ENCODE results near the gene TM4SF18. TPM values are rescaled to one million over a fixed set of nuclear protein-coding genes. Genes with fewer than 3 reads are reported as not detected.
A peak's percentile ranks its signal among the peaks of the same experiment; 100 is the strongest.
"Not testable (repeated sequence)": the region's sequence is repeated elsewhere in the genome, so short reads cannot be mapped to it uniquely, and the experiment has no call there.

TM4SF18 gene, protein sequence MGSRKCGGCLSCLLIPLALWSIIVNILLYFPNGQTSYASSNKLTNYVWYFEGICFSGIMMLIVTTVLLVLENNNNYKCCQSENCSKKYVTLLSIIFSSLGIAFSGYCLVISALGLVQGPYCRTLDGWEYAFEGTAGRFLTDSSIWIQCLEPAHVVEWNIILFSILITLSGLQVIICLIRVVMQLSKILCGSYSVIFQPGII
- total RNA-seq (2014; rRNA removed; shearing (Covaris generic)): 5.2 and 5.8 TPM in 2 replicates

DNA sequence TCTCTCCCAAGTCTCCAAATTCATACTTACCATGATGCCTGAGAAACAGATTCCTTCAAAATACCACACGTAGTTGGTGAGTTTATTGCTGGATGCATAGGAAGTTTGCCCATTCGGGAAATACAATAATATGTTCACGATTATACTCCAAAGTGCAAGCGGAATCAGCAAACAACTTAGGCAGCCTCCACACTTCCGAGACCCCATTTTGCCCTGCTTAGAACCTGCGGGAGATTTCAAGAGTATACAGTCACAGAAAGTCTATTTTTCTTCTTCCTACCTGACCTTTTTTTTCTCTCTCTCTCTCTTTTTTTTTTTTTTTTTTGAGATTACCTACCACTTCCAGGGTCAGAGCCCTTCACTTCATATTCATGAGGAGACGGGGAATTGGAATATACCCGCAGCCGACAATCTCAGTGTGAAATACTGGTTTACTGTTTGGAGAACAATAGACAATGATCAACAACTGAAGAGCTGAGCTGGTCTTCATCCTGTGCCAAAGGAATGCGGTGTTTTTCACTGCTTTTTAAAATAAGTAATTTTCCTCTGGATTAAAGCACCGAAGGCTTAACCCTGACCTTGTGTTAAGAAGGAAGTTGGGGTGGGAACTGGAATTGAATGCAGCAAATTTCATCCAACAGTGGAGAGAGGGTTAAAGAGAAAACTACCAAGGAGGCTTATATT is at the start of gene TM4SF18:
Gene TM4SF18 (minus strand): TSS at position 461 of the 684 bp plus-strand sequence. CDS start 254 bp downstream, at position 207.
- no peak for DNase-seq (ENCODE audit: low read depth)

DNA sequence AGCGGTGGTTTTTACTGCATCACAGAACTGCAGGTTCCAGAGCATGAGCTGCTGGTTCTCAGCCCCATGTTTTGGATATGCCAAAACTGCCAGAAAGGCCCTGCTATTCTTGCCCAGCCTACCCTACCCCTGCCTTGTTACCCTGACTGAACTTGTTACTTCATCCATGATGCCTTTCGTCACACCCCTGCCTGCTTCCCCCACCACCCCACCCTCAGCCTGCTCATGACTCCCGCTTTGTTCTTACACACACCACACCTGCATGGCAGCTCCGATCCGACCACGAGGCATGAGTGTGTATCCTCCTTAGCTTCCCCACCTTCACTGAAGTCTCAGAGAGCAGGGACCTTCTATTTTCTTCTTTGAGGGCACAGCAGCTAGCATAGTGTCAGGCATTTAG is 49.1 kb upstream of the TM4SF18 start:
- no peak for DNase-seq (ENCODE audit: low read depth)

DNA sequence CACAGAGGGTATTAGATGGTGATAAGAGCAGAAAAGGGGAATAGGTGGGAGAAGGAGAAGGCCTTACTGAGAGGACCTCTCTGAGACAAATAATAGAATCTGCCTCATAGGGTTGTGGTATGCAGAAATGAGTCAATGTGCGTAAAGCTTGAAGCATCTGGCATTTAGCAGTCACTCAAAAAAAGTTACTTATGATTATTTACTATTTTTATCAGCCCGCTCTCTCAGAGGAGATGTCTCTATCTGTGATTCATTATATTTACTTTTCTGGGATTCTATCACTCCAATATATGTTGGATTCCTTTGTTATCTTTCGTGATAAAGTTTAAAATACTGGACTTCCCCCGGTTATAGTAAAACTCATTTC is 48.6 kb upstream of the TM4SF18 start:
- peak; percentile 56 for DNase-seq (ENCODE audit: low read depth)

DNA sequence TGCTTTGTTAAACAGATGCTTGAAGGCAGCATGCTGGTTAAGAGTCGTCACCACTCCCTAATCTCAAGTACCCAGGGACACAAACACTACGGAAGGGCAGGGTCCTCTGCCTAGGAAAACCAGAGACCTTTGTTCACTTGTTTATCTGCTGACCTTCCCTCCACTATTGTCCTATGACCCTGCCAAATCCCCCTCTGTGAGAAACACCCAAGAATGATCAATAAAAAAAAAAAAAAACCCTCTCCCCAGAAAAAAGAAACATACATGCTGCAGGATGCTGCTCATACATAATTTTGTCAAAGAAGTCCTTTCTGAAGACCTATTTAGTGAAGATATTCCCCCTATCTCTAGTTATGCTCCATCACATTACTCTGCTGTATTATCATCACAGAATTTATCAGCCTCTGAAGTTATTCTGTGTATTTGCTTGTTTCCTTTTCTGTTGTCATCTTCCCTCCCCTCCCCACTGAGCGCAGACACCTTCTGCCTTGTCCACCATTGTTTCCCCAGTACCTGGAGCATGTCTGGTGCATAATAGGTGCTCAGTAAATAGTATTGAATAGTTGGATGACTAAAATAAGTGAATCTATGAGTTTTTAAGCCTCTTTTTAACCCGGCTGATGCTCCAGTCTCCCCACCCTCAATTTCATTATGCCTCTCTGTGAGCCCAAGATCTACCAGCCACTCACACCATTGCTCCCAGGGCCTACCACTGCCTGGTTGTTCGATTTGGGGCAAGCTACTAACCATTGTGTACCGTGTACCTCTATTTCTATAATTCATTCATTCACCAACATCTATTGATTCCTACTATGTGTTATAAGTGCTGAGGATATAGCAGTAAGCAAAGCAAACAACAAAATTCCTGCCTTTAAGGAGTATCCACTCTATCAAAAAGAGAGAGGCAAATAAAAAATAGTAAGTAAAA is 48.0 kb upstream of the TM4SF18 start:
- DNase-seq (ENCODE audit: low read depth): no peak

DNA sequence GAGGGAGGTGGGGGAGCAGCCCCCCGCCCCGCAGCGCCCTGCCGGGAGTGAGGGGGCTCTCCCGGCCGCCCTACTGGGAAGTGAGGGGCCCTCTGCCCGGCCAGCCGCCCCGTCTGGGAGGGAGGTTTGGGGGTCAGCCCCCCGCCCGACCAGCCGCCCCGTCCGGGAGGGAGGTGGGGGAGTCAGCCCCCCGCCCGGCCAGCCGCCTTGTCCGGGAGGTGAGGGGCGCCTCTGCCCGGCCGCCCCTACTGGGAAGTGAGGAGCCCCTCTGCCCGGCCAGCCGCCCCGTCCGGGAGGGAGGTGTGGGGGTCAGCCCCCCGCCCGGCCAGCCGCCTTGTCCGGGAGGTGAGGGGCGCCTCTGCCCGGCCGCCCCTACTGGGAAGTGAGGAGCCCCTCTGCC is 46.8 kb upstream of the TM4SF18 start:
- DNase-seq (ENCODE audit: low read depth): not testable (repeated sequence)

DNA sequence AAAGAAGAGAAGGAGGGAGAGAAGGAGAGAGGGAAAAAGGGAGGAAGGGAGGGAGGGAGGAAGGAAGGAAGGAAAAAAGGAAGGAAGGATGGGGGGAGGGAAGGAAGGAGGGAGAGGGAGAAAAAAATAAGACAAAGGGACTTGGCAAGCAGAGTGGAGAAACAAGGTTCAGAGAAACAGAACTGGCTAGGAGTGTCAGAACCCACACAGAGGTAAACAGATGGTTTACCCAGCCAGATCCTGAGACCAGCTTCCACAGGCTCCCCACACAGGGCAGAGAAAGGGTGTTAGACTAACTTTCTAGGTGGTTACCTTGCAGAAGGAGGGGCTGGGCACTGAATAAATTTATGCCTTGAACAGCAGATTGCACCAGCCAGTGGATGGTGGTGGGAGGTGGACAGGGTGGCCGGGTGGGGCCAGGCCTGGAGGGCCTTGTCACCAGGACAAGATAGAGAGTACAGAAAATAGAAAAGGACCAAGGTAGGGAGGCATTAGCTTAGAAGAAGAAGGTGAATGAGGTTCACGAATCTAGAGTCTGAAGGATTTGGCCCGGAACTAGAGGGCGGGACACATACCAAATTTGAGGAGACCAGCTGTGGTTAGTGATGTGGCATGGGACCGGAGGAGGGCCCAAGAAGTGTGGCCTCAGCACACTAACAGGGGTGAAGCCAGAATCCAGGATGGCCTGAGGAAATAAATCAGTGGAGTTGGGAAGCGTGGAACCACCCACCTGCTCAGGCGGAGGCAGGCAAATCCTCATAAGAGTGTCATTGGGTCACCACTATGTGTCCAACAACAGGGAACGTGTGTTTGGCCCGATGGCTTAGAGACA is 45.3 kb upstream of the TM4SF18 start:
- no peak for DNase-seq (ENCODE audit: low read depth)

DNA sequence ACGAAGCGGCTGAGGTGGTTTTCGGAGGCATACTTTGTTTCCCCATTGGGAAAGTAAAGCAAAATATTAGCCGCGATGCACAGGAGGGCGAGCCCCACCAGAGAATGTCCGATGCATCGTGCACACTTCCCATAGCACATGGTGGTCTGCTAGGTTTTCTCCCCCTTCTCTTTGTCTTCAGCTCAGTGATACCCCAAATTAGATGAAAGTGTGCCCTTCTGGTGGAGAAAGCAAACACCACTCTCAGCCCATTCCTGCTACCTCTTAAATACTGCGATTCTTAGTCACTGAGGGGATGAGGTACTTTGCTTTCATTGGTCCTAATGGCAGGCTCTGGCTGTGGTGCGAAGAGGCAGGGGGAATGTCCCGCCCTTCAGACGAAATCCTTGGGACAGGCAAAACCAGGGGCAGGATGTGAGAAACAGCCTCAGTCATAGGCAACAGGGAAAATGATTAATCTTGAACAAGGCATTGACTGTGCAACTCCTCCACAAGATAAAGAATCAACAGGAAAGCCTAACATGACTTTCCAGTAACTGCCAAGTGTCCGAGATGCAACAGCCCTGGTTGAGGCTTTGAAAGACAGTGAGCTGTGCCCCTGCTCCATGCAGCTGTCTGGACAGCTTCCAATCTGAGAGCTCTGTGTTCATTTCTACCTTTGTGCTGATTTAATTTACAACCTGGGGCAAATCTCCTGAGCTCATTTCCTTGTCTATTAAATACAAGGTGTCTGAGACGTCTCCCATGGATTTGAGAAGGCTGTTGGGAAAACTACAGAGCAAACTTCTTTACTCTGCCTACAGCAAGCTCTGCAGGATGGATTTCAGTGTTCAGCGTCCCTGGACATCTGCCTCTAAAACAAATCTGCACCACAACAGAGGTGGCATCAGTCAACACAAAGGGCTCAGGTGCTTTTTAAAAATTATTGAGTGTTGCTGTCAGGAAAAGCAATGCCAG is 44.2 kb upstream of the TM4SF18 start, which contains the start of gene TM4SF1:
Gene TM4SF1 (minus strand): TSS at position 242 of the 957 bp plus-strand sequence. CDS start 102 bp downstream, at position 140.
- peak; percentile 93 for DNase-seq (ENCODE audit: low read depth)

DNA sequence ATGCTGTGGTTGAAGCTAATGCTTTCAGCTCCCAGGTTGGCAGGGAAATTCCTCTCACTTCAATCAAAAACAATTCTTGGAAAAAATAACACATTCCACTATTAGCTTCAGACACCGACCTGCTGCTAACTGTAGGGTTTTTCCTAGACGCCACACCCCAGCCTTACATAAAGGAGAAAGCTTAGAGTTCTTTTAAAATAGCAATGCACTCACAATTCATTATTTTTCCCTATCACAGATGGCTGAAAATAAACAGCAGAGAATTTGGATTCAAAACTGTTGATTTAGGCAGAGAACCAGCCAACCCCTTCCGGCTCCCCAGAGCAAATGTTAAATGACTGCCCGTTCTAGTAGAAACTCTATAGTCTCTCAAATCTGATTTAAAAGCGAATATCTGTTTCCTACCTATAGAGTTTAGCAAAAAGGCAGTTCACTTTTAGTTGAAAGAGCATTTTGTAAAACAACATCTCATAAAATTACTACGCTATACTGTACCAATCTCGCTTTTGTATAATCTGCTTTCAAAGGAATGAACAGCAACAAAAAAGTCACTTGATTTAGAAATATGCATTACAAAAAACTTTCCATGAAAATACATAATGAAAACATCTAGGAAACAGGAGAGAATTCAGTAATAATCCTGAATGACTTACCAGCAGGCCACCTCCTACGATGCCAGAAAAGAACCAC is 43.4 kb upstream of the TM4SF18 start:
- no peak for DNase-seq (ENCODE audit: low read depth)

DNA sequence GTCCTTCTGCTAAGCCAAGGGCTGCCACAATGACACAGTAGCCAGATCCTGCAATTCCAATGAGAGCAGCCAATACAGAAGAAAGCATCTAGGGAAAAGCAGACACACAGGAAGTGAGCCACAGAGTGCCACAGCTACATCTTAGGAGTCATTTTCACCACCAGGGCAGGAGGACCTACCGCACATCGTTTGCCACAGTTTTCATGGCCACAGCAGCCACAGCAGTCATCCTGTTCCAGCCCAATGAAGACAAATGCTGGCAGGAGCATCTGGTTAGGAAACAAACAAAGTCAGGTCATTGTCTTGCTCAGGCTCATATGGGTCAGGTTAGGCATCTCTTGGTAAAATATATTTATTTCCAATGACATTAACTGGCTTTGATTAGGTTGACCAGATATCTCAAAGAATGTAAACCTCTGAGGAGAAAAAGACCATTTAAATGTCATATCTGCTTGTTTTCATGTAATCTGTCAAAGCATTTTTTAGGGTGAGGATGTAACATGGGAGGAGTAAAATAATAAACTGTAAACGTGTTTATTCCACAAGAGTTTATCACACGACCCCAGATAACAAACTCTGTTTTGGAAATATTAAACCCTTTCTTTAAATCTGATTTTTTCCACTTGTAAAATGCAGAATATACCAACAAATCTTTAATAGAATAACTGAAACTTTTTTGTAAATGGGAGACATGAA is 42.2 kb upstream of the TM4SF18 start:
- DNase-seq (ENCODE audit: low read depth): no peak

DNA sequence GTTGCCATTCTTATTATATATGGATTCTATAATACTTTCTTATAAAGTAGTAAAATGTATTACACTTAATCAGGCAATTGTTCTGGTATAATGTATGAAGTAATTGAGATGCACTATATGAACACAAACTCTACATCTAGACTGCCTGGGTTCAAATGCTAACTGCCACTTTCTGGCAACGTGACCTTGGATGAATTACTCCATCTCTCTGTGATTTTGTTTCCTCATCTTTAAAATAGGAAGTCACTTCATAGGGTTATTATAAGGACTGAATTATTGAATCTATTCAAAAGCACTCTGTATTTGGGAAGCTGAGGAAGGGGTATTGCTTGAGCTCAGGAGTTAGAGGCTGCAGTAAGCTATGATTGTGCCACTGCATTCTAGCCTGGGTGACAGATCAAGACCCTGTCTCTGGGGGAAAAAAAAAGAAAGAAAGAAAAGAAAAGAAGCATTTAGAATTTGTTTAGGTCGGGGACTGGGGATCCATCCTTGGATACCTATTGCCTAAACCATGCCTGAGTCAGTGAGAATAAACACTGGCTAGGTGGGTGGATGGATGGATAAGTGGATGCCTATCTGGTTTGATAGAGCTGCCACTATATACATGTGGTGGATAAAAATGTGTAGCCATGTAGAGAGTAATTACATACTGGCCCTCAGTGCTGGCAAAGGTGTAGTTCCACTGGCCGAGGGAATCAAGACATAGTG is 41.5 kb upstream of the TM4SF18 start:
- DNase-seq (ENCODE audit: low read depth): no peak

DNA sequence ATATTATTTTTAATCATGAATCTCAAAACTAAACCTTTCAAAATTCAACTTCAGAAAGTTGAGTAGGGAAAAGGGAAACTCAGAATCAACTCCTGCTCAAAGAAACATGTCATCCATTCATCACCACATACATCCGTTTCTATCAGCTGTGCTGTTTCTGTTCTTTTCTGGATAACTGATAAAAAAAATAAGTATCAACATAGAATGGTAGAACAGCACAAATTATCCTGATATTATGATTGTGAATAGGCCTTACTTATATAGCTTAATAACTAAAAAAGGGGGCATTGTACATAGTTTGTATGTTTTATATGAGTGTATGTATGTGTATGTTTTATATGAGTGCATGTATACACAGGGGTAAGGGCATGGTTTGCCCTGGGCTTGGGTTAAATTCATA is 41.0 kb upstream of the TM4SF18 start:
- DNase-seq (ENCODE audit: low read depth): no peak

DNA sequence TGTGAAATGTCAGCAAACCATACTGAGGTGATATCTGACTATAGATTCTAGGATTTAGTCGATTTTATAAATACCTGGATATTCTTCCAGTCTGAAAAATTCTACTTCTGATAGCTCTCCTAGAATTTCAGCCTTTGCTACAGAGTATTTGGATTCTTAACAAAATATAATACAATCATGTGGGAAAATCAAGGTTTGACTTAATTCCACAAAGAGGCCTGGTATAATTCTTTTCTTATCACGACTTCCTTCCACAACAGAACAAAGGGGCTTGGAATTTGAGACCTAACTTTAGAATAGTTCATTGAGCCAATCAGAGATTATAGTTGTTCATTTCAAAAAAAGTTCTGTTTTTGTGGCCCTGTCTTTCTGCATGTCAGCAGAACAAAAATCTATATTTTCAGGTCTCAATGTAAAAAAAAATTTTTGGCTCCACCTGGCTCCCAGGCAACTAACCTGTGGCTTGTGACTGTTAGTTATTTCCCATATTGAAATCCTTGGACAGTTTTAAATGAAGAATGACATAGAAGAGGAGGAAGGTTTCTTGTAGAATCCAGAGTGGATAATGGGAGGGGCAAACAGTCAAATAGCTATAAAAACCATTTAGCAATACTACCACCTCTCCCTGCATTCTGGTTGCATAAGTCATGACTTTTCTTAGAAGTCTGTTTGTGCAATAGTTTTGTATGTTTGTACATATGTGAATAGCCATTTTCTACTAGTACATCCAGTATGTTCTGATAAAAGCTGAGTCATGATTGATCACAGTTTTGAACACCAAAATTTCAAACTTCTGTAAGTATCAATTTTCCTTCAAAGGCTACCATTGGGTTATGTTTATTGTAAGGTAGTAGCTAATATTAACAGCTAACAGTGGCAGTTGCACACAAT is 40.0 kb upstream of the TM4SF18 start:
- no peak for DNase-seq (ENCODE audit: low read depth)

DNA sequence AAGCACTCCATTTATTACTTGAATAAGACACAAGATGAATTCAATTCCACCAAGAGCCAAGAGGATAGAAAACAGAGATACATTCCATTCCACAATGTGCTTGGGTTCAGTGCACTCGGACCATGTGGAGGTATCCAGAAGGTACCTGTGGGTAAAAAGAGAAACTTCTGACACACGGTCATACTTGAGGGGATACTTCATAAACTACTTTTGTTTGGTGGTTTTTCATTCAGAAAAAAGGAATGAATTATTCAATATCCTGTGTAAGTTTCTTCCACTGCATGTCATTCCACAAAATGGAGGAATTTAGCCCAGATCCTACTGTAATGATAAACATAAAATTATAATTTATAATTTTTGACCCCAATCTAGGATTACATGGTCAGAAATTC is 38.3 kb upstream of the TM4SF18 start:
- DNase-seq (ENCODE audit: low read depth): no peak

DNA sequence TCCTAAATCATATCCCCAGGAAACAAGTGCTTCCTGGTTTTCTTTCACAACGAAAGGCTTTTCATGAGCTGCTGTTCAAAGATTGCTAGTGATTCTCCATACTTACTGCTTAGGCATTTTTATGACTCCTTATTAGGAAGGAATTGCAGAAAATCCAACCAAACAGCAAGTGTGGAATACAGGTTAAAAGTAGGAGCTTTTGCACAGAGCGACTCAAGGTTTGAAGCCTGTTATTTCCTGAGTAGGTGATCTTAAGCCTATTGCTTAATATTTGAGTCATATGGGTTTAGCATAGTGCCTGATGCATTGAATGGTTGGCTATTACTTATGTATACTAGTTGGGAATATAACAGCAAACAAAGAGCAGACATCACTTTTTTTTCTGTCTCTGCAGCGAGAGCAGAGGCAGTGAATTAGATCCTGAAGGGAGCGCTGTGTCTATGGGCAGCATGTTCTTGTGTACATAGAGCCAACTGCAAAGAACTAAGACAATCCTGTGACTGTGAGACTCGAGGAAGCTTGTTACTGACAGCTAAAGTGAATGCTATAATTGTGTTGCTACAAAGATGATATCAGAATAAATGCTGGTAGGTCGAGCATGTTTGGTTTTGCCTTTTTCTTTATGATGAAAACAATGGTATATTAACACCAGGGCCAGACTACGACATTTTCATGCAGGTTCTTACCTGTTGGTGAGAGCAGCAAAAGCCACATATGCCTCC is 37.7 kb upstream of the TM4SF18 start:
- DNase-seq (ENCODE audit: low read depth): no peak

DNA sequence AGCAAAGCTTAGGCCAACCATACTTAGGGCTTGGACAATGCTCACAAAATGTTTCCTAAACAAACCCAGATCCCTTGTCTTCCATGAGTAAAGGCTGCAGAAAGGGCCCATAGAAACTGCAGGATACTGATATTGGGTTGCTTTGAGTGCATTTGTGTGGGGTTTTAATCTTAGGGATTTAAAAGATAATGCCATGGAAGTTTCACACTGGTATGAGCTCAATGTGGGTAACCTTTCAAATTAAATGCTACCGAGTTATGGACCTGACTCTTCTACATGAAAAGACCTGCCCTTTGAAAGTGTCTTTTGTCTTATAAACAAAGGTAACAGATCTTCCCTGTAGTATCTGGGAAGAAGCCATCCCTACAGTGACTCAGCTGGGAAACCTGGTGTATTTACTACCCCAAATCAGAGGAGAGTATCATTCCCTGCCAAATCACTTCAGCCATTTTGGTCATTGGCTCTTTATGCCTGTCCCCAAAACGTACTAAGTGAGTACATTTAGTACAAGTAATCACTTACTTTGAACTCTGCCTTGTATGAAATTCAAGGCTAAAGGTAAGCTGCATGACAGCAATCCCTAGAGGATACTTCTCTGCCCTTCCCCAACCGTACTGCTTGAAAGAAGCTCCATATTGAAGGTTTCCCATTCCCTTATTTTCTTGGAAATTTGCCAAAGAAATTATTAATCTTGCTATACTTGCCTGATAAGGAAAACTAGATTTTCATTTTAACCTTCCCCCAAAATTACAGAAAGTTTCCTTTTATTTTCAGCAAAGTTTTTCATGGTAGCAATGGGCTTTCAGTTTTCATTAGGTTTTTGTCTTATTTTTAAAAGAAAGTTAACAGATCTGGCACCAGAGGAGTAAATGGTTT is 36.8 kb upstream of the TM4SF18 start:
- no peak for DNase-seq (ENCODE audit: low read depth)
